Left ventricle myocardium inferior (tissue), 1 donor: ENCODE measurements around the gene METTL21C. TPM values are rescaled to one million over a fixed set of nuclear protein-coding genes. Genes with fewer than 3 reads are reported as not detected.

Experiments
- DNase-seq: peaks from one replicate; pipeline ENCODE4 v3.0.0-alpha.2; 2020
- H3K27ac ChIP-seq: fragments of 200-600 bp; replicated peaks from 2 replicates; pipeline ENCODE4 v1.8.0; 2021
- H3K27me3 ChIP-seq: fragments of 200-600 bp; 2 replicates; pipeline ENCODE4 v1.8.0; 2021; ENCODE audit warnings: low read depth
- H3K36me3 ChIP-seq: fragments of 200-600 bp; 2 replicates; pipeline ENCODE4 v1.8.0; 2021
- H3K4me1 ChIP-seq: fragments of 200-600 bp; 2 replicates; pipeline ENCODE4 v1.8.0; 2021
- H3K4me3 ChIP-seq: fragments of 200-600 bp; 2 replicates; pipeline ENCODE4 v1.8.0; 2021; ENCODE audit warnings: mild to moderate bottlenecking, moderate library complexity
- H3K9me3 ChIP-seq: fragments of 200-600 bp; replicated peaks from 2 replicates; pipeline ENCODE4 v1.8.0; 2021
- CTCF ChIP-seq: fragments of 200-600 bp; IDR thresholded peaks from 2 replicates; pipeline ENCODE4 v1.8.0; 2021; ENCODE audit warnings: antibody characterized with exemption, mild to moderate bottlenecking, borderline replicate concordance
- intact Hi-C: fragments of 100-400 bp; cut with micrococcal nuclease; formaldehyde crosslinking; loops from one replicate; pipeline ENCODE4 v1.11.0; 2022
- total RNA-seq: library from RNA; stranded (reverse); fragmentation: NEBNext Ultra II Directional; extraction: Animal tissue kit (Norgen Biotek cat#: 25700); gene quantifications from one replicate; pipeline ENCODE4 v1.2.1, GENCODE V29; 2021
- donor health status: DM: no; HTN: yes; CAD: no; lungs with severe emphysema.

The METTL21C gene
- total RNA-seq, 1 donor from 2014 or later, result not detected

DNA sequence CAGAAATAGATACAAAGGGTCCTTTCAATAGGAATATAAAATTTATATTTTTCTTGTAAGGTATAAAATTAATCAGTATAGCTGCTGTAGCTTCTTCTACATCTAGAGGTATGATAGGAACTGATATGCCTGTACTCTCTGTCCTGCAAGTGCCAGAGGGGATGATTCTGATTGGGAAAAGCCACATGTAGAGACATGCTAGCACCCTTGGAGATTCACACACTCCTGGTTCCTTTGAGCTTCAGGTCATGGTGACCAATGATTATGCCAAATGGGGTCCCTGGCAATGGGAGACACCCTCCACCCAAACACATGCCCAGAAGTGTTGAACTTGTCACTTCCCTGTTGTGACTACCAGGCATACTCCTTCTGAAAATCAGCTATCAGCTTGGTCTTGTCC is 14.7 kb upstream of the METTL21C start:
- H3K27me3 ChIP-seq, result no peaks in the 10 kb centered on the region
- no peak overlapping the region for H3K27ac ChIP-seq
- intact Hi-C loops, result no loop called here
- no peaks in the 10 kb centered on the region for H3K36me3 ChIP-seq
- H3K4me1 ChIP-seq, result peaks cover 8% of the 10 kb centered on the region
- DNase-seq, result no peak
- H3K9me3 ChIP-seq, result peaks cover 14% of the 10 kb centered on the region
- no peak overlapping the region for H3K4me3 ChIP-seq
- TF ChIP-seq CTCF, result no peak

DNA sequence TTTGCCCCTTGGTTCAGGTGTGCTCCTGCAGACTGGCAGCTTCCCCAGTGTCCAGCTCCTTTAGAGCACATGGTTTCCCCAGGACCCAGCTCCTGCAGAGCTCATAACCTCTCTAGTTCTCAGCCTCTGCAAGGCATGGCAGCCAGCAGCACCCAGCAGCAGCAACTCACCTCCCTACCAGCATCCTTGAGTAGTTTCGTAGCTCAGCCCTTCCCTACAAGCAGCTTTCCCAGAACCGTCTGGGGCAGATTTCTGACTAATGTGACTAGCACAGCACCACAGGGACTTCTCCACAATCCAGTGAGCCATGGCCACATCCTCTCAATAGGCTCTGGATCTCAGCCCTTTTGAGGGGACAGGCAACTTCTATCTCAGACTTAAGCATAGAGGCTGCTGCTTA is 14.1 kb upstream of the METTL21C start:
- no peak overlapping the region for H3K4me3 ChIP-seq
- TF ChIP-seq CTCF, result no peak
- no peak for DNase-seq
- H3K4me1 ChIP-seq, result peaks cover 8% of the 10 kb centered on the region
- intact Hi-C loops, result no loop called here
- peaks cover 14% of the 10 kb centered on the region for H3K9me3 ChIP-seq
- no peaks in the 10 kb centered on the region for H3K27me3 ChIP-seq
- H3K27ac ChIP-seq, result no peak overlapping the region
- H3K36me3 ChIP-seq, result no peaks in the 10 kb centered on the region

DNA sequence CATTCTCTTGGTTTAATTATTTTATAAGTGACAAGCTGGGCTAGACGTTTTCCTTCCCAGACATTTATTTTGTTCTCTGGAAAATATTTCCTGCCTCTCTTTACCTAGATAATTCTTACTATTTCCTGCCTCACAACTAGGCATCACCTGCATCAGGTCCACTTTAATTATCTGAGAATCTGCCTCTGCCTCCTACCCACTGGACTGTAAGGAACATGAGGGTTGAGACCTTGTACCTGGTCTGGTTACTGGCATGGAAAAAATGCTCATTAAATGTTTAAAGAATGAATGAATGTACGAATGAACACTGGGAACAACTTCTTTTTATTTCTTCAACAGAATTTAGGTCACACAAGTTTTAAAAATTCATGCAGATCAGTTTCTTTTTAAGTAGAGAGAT is 13.4 kb upstream of the METTL21C start:
- no peak for TF ChIP-seq CTCF
- intact Hi-C loops, result no loop called here
- peaks cover 8% of the 10 kb centered on the region for H3K4me1 ChIP-seq
- DNase-seq, result no peak
- peaks cover 14% of the 10 kb centered on the region for H3K9me3 ChIP-seq
- H3K4me3 ChIP-seq, result no peak overlapping the region
- no peaks in the 10 kb centered on the region for H3K27me3 ChIP-seq
- no peak overlapping the region for H3K27ac ChIP-seq
- H3K36me3 ChIP-seq, result no peaks in the 10 kb centered on the region

DNA sequence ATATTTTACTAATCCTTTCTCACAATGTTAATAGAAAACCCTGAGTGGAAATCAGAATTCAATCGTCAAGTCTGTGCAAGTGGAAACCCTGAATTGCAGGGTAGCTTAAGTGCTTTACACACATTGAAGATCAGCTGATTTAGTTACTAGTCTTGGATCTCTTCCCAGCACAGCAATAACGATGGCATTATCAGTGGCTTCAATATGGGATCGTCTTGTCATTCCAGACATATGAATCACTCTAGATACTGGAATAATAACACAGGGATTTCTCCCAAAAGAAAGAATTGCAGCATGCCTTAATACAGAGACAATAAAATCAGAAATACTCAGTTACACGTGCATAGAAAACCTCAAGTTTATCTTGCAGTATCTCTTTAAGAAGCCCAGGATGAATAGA is 12.6 kb upstream of the METTL21C start:
- no peak overlapping the region for H3K4me3 ChIP-seq
- no peak for DNase-seq
- H3K9me3 ChIP-seq, result peaks cover 14% of the 10 kb centered on the region
- peaks cover 8% of the 10 kb centered on the region for H3K4me1 ChIP-seq
- no peak for TF ChIP-seq CTCF
- no peaks in the 10 kb centered on the region for H3K36me3 ChIP-seq
- no peak overlapping the region for H3K27ac ChIP-seq
- intact Hi-C loops, result no loop called here
- no peaks in the 10 kb centered on the region for H3K27me3 ChIP-seq

GRCh38 chr13:102704238-102705058 is 9.6 kb upstream of the METTL21C start:
- Histone ChIP-seq H3K27me3 (no peaks in the 10 kb centered on the region), H3K4me3 (no peak overlapping the region), H3K4me1 (peaks cover 21% of the 10 kb centered on the region), H3K27ac (no peak overlapping the region), H3K9me3 (peaks cover 9% of the 10 kb centered on the region), H3K36me3 (no peaks in the 10 kb centered on the region)
- no peak for DNase-seq
- no peak for TF ChIP-seq CTCF
- intact Hi-C loops, result no loop called here
